SK-N-MC (cell line): Measurements from ENCODE around the gene CDK6.

Experiments used
- EZH2 ChIP-seq: fragments of 200-600 bp; sonication (generic); IDR thresholded peaks from one replicate; pipeline ENCODE4 v1.6.1; 2017; ENCODE audit warnings: antibody characterized with exemption
- FOXP2 ChIP-seq: optimal IDR thresholded peaks from 2 replicates; pipeline ENCODE3; 2011; ENCODE audit warnings: mild to moderate bottlenecking, moderate library complexity; ENCODE audit not compliant: insufficient read depth; ENCODE audit errors: extremely low read length, control extremely low read depth
- POLR2AphosphoS5 ChIP-seq: IDR thresholded peaks from 2 replicates; pipeline ENCODE4 v1.6.1; 2012; ENCODE audit warnings: mild to moderate bottlenecking, low read depth, low read length, borderline replicate concordance

DNA sequence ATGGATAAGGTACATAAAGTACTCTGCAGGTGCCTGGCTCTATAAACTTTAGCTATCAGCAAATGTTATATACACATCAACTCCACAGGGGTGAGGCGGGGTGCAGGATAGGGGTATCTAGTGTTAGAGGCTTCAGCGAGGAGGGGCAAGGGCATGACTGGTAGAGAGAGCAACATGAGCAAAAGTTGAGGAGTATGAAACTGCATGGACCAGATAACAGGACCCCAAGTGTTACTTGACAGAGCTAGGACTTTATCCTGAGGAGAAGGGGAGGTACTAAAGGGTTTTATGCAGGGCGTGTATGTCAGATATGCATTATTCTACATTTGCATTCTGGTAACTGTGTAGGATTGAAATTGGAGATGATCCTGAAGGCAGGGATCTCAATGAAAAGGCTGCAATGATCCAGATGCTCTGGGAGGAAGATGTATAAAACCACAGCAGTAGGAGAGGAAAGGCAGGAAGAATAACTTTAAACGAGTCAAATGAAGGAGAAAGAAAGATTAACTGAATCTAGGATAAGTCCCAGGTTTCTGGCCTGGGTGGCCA is 136.3 kb downstream of the CDK6 start:
- TF ChIP-seq EZH2: no peak
- TF ChIP-seq POLR2AphosphoS5: no peak
- TF ChIP-seq FOXP2: no peak
